Vagina (tissue), 2 donors: ENCODE data around the gene NUDT2. TPM values are rescaled to one million over a fixed set of nuclear protein-coding genes. Genes with fewer than 3 reads are reported as not detected.
"Not testable (repeated sequence)": the region's sequence is repeated elsewhere in the genome, so short reads cannot be mapped to it uniquely, and the experiment has no call there.

ENCODE experiments used
- DNase-seq, 2 donors: peaks; one replicate each; pipeline ENCODE4 v3.0.0-alpha.2; 2017; ENCODE audit errors: extremely low spot score in 2 of 2
- H3K27ac ChIP-seq: fragments of 200-600 bp; sonication (generic); one replicate; pipeline ENCODE4 v1.5.1; 2019
- H3K27me3 ChIP-seq: fragments of 200-600 bp; sonication (generic); one replicate; pipeline ENCODE4 v1.5.1; 2019
- H3K36me3 ChIP-seq, 2 donors: fragments of 200-600 bp; sonication (generic); one replicate each; pipeline ENCODE4 v1.5.1; 2017 to 2019
- H3K4me1 ChIP-seq: fragments of 200-600 bp; sonication (generic); one replicate; pipeline ENCODE4 v1.5.1; 2019
- H3K4me3 ChIP-seq, 2 donors: fragments of 200-600 bp; sonication (generic); 1 replicate in 1 of 2; 2 replicates in 1 of 2; pipeline ENCODE4 v1.5.1; 2016 to 2019
- H3K9me3 ChIP-seq: fragments of 200-600 bp; sonication (generic); one replicate; pipeline ENCODE4 v1.5.1; 2019
- CTCF ChIP-seq, 3 experiments: fragments of 450-650 bp in 2 of 3; fragments of 200-600 bp in 1 of 3; sonication (generic) in 1 of 3; IDR thresholded peaks; one replicate each; pipeline ENCODE4 v1.5.1; 2017 to 2019; ENCODE audit warnings: antibody characterized with exemption in 3 of 3, mild to moderate bottlenecking in 2 of 3, moderate library complexity in 2 of 3
- POLR2A ChIP-seq, 2 donors: fragments of 450-650 bp; IDR thresholded peaks; one replicate each; pipeline ENCODE4 v1.6.1; 2017; ENCODE audit warnings: antibody characterized with exemption in 2 of 2, mild to moderate bottlenecking in 2 of 2, moderate library complexity in 2 of 2
- POLR2AphosphoS5 ChIP-seq, 2 donors: sonication (generic); formaldehyde crosslinking; IDR thresholded peaks; one replicate each; pipeline ENCODE4 v1.9.0; 2017; ENCODE audit warnings: antibody characterized with exemption in 2 of 2, mild to moderate bottlenecking in 2 of 2, low read depth in 1 of 2; ENCODE audit not compliant: insufficient read depth in 1 of 2
- intact Hi-C: fragments of 100-400 bp; cut with DNase I; formaldehyde crosslinking; loops from one replicate; pipeline ENCODE4 v1.15.1; 2023
- total RNA-seq: library from RNA; depleted of rRNA; stranded (reverse); fragments of >200 nt; gene quantifications from one replicate; pipeline ENCODE4 v1.2.3, GENCODE V29; 2016

The NUDT2 gene
- total RNA-seq, 1 donor from 2014 or later: 18.4 TPM

GRCh38 chr9:34362614-34363214 is 33.3 kb downstream of the NUDT2 start:
- Histone ChIP-seq H3K36me3 (no peaks in the 10 kb centered on the region), H3K4me1 (no peaks in the 10 kb centered on the region), H3K27me3 (no peaks in the 10 kb centered on the region), H3K27ac (no peak overlapping the region), H3K9me3 (no peaks in the 10 kb centered on the region), H3K4me3 (no peak overlapping the region)
- TF ChIP-seq CTCF (IDR thresholded peaks at IDR 0.05): no peak
- TF ChIP-seq POLR2AphosphoS5 (IDR thresholded peaks at IDR 0.05; ENCODE audit: insufficient read depth in 1 of 2, low read depth in 1 of 2): no peak
- TF ChIP-seq POLR2A (IDR thresholded peaks at IDR 0.05): no peak
- no peak for DNase-seq
- intact Hi-C loops: no loop called here

GRCh38 chr9:34363619-34364351 is 34.4 kb downstream of the NUDT2 start:
- no peaks in the 10 kb centered on the region for H3K27me3 ChIP-seq
- no peak for DNase-seq
- TF ChIP-seq POLR2AphosphoS5 (IDR thresholded peaks at IDR 0.05; ENCODE audit: insufficient read depth in 1 of 2, low read depth in 1 of 2) (no peak), POLR2A (IDR thresholded peaks at IDR 0.05) (no peak), CTCF (IDR thresholded peaks at IDR 0.05) (no peak)
- H3K4me3 ChIP-seq: no peak overlapping the region
- intact Hi-C loops: no loop called here
- H3K36me3 ChIP-seq: no peaks in the 10 kb centered on the region
- H3K9me3 ChIP-seq: no peaks in the 10 kb centered on the region
- H3K4me1 ChIP-seq: no peaks in the 10 kb centered on the region
- H3K27ac ChIP-seq: no peak overlapping the region

- TF ChIP-seq POLR2A (IDR thresholded peaks at IDR 0.05): no peak
- no peaks in the 10 kb centered on the region for H3K36me3 ChIP-seq
- H3K4me3 ChIP-seq: no peak overlapping the region
- no peaks in the 10 kb centered on the region for H3K4me1 ChIP-seq
- intact Hi-C loops: no loop called here
- H3K27ac ChIP-seq: no peak overlapping the region
- no peaks in the 10 kb centered on the region for H3K9me3 ChIP-seq
- no peak for DNase-seq
- H3K27me3 ChIP-seq: no peaks in the 10 kb centered on the region
These were observed 35.9 kb downstream of the NUDT2 start for GRCh38 chr9:34365282-34365681.

DNA sequence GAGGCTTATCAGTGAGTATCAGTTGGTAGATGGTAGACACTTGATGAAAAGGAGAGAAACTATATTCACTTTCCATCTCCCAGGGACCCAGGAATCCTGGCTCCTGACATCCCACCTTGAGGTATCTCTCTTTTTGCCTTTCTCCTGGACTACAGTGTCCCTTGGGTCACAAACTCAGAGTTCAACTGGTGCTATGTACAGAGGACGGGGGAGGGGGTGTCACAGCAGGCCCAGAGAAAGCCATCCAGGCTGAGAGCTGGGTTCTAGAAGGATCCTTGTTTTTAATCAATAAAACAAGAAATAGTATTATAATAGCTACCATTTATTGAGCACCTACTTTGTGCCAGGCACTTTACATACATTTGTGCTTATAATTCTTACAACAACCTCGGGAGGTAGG is 37.0 kb downstream of the NUDT2 start:
- Histone ChIP-seq H3K36me3 (no peaks in the 10 kb centered on the region), H3K9me3 (no peaks in the 10 kb centered on the region), H3K4me3 (no peak overlapping the region), H3K27me3 (no peaks in the 10 kb centered on the region), H3K27ac (no peak overlapping the region), H3K4me1 (no peaks in the 10 kb centered on the region)
- intact Hi-C loops: no loop called here
- TF ChIP-seq CTCF (IDR thresholded peaks at IDR 0.05): no peak
- TF ChIP-seq POLR2AphosphoS5 (IDR thresholded peaks at IDR 0.05; ENCODE audit: insufficient read depth in 1 of 2, low read depth in 1 of 2): no peak
- no peak for TF ChIP-seq POLR2A (IDR thresholded peaks at IDR 0.05)
- no peak for DNase-seq

- intact Hi-C loops, H3K4me3 ChIP-seq, H3K4me1 ChIP-seq, H3K27ac ChIP-seq, DNase-seq, H3K36me3 ChIP-seq, H3K9me3 ChIP-seq, H3K27me3 ChIP-seq: not testable (repeated sequence)
These were observed 38.5 kb downstream of the NUDT2 start for GRCh38 chr9:34367751-34368410.

- intact Hi-C loops, H3K36me3 ChIP-seq, H3K27me3 ChIP-seq, H3K4me3 ChIP-seq, H3K4me1 ChIP-seq, H3K27ac ChIP-seq, DNase-seq, H3K9me3 ChIP-seq: not testable (repeated sequence)
These were observed 39.4 kb downstream of the NUDT2 start for GRCh38 chr9:34368796-34369195.
